Measurements from ENCODE around the gene PCNX2.

Gene PCNX2, protein sequence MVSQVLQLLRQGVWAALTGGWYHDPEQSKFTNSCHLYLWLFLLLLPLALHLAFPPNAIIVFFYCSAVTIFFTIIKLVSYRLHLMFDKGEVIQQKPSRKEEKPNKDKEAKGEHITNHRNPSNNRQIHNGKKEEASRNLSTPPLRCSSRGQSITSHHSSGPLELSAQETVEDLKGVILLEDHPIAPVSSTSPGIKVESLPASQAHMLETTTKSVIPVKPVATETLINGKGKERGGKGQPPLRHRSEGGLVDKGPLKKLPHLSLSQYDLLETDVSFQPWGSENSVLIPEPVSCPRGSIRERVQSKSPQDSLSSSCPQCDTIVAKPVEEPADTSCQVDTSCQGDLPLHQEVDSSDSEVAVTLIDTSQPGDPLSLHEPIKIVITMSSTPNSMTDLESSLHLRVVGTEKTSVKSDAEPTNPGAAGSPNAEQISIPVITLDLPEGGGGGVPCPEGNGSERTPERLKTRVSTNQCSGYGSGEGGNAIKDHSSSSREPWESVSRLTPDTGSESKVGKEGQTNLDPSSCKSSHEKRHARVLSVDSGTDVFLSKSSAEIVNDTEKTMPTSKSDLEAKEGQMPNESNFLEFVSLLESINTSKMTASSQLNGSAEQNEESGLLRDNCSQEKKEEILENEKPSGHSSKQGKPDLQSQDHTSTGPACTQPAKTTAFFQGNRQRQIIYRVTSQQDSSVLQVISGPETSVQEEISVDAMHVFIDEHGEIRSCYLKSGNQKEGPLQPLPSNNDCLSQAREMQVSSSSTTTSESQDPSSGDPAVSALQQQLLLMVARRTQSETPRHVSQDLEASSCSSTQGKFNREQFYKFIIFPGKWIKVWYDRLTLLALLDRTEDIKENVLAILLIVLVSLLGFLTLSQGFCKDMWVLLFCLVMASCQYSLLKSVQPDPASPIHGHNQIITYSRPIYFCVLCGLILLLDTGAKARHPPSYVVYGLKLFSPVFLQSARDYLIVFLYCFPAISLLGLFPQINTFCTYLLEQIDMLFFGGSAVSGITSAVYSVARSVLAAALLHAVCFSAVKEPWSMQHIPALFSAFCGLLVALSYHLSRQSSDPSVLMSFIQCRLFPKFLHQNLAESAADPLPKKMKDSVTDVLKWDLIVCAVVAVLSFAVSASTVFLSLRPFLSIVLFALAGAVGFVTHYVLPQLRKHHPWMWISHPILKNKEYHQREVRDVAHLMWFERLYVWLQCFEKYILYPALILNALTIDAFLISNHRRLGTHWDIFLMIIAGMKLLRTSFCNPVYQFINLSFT (N-terminal part only)

GRCh38 chr1:233295237-233295974 is at the start of gene PCNX2:
TSS of gene PCNX2 (minus strand) at chr1:233295725. CDS start at chr1:233295478, 247 bp downstream.
- peak; percentile 51 to 75 (median 56) for DNase-seq (ENCODE audit: low read depth in 3 of 3)

GRCh38 chr1:233343262-233343661 is 47.7 kb upstream of the PCNX2 start:
- no peak for DNase-seq (ENCODE audit: low read depth in 3 of 3)

DNA sequence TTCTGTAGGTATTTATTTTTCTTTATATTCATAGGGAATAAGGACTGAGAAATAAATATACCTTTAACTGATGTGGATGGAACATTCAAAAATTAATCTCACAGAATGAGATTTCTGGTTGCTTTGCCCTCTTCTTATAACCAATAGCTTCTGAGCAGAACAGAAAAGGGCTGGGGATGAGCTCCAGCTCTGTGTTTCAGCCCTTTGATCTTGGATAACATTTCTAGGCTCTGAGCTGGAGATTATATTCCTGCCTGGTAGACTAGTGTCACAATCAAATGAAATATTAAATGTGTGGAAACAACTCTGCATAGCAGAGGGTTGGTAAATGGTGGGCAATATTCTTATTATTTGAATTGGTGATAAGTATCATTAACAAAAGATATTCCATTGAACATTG is 46.6 kb upstream of the PCNX2 start:
- no peak for DNase-seq (ENCODE audit: low read depth in 3 of 3)

DNA sequence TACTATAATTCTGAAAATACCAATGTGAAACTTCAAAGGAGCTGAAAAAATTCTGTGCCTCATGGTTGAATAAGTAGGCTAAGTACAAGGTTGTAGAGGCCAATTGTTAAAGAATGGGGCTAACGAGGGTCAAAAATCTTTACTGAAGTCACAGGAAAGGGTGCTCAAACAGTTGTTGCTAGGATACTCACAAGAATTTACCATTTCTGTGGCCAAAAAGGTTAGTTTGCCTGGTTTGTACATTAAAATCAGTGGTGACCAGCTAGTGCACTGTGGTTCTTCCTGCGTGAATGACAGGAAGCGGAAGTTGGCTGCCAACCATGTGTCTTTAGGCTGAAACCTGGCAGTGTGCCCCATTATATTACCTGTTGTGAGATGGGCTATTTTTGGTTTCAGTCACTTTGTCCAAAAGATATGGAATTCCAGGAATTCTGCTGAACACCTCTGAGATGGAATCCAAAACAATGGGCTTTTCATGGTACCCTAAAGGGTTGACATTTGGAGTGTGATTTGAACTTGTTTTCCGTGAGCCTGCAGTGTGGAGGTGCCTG is 45.5 kb upstream of the PCNX2 start:
- DNase-seq (ENCODE audit: low read depth in 3 of 3): no peak

DNA sequence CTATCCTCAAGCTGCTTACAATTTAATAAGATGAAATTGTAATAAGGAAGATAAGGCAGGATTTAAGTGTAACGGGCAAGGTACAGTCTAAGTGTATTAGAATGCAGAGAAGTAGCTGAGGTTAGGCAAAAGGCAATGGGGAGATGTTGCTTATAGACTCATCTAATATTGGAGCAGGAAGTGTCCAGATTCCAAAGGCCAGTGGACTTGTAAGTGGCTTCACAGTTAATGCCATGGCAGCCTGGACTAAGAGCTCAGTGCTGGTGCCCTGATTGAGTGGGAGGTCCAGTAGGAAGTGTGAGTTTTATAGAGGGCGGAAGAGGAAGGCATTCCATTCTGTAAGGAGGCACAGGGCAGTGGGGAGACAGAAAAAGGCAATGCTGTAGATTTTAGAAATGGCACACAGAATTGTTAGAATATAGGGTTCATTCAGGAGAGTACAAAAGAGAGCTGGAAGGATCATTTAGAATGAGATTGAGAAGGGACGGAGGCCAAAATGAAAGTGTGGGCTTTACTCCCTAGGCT is 44.6 kb upstream of the PCNX2 start:
- DNase-seq (ENCODE audit: low read depth in 3 of 3): no peak

DNA sequence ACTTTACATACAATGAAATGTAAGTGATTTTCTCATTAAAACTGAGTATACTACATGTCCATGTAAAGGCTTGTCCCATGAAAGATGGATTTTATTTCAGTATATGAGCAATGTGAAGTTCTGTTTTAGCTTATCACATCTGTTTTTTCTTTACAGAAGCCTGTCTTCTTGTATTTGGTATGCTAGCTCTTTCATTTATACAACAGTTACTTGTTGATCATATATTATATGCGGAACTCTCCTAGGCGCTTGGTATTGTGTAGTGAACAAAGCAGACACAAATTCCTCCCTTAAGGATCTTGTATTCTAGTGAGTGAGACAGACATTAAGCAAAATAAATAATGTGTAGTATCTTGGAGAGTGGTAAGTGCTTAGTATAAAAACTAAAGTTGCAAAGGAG is 42.6 kb upstream of the PCNX2 start:
- DNase-seq (ENCODE audit: low read depth in 3 of 3): no peak

GRCh38 chr1:233337505-233337904 is 42.0 kb upstream of the PCNX2 start:
- DNase-seq (ENCODE audit: low read depth in 3 of 3): no peak

DNA sequence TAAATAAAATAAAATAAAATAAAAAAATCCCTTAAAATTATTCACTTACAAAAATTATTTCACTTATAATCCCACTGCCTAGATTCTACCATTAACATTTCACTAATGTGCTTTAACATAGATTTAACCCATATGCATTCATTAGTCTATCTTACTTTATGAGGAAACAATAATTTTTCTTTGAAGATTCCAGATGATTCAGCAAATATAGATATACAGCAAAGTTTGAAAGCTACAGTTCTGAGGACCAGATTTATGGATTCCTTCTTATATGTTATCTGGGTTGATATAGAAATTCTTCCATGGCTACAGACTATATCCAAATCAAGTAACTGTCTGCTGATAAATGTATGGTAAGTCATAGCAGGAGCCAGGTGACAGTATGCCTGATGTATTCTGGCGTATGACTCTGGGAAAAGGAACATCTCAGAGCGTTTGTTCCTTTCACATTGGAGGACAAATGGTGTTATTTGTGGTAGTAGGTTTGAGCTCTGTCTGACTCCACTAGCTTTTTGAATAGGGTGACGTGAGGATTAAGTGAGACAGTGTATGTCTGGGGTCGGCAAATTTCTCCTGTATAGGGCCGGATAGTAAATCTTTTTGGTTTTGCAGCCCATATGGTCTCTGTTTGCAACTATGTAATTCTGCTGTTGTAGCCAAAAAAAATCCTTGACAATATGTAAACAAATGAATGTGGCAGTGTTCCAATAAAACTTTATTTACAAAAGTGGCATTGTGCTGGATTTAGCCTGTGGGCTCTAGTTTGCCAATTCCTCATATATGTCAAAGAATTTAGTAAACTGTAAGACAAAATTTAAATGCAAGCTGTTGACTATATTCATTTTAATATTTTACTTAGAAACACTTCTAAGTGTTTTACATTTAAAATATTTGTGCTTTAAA is 41.3 kb upstream of the PCNX2 start:
- DNase-seq (ENCODE audit: low read depth in 3 of 3): no peak

- DNase-seq (ENCODE audit: low read depth in 3 of 3): no peak
These were observed 38.6 kb upstream of the PCNX2 start for GRCh38 chr1:233334092-233334491.

GRCh38 chr1:233333086-233333485 is 37.6 kb upstream of the PCNX2 start:
- DNase-seq (ENCODE audit: low read depth in 3 of 3): no peak

DNA sequence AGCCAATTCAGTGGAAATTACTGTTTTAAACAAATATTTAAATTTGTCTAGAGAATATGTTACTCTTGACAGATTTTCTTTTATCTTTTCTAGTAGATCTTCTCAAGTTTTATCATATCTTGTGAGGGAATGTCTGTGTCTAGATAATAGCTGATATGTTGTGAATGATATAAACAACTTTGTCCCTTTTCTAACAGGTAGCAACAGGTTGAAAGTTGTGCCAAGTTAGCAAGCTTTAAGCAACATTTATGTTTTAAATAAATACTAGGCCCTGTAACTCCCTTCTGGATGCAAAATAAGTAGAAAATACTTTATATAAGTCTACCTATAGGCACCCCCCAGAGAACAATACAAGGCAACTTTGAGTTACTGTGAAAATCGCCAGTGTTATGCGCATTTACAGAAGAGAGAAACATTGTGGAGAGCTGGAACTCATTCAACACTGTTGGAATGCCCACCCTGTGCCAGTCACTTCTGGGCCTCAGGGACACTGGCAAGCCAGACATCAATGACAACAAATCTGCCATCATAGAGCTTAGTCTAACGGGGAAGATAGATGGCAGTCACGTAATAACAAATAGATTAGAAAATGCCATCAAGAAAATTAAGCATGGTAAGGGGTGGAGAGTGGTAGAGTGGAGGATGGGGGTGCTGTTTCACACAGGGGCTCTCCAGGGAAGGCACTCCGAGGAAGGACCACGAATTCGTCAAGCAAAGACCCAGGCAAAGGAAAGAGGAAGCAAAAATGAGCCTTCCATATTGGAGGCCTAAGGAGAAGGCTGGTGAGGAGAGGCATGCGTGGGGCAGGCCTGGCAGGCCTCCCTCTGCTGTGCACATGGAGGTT is 36.4 kb upstream of the PCNX2 start:
- no peak for DNase-seq (ENCODE audit: low read depth in 3 of 3)

DNA sequence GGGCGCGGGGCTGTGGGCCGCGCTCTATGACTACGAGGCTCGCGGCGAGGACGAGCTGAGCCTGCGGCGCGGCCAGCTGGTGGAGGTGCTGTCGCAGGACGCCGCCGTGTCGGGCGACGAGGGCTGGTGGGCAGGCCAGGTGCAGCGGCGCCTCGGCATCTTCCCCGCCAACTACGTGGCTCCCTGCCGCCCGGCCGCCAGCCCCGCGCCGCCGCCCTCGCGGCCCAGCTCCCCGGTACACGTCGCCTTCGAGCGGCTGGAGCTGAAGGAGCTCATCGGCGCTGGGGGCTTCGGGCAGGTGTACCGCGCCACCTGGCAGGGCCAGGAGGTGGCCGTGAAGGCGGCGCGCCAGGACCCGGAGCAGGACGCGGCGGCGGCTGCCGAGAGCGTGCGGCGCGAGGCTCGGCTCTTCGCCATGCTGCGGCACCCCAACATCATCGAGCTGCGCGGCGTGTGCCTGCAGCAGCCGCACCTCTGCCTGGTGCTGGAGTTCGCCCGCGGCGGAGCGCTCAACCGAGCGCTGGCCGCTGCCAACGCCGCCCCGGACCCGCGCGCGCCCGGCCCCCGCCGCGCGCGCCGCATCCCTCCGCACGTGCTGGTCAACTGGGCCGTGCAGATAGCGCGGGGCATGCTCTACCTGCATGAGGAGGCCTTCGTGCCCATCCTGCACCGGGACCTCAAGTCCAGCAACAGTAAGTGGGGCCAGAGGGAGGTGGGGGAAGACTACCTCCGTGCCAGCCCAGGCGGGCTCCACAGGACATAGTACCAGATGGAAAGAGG is 32.8 kb upstream of the PCNX2 start:
- peak in 1 of 3 experiments; percentile 9 for DNase-seq (ENCODE audit: low read depth in 3 of 3)

DNA sequence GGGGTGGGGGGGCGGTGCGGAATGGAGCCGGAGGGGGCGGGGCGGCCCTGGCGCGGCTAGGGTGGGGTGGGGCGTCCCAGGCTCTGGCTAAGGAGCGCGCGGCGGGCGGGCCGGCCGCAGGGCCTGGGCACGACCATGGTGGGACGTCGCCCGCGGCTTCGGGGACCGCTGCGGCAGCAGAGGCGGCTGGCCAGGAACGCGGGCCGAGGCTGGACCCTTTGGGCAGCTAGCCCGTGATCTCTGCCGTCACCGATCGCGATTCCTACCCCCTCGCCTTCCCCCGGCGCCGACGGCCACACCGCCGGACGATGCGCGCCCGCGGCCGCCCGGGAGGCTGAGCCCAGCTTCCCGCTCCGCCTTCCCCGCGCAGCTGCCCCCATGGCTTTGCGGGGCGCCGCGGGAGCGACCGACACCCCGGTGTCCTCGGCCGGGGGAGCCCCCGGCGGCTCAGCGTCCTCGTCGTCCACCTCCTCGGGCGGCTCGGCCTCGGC is 32.2 kb upstream of the PCNX2 start, which contains the start of gene MAP3K21:
Gene MAP3K21 (plus strand): TSS at position 74 of the 491 bp plus-strand sequence. CDS start 305 bp downstream, at position 379.
- no peak for DNase-seq (ENCODE audit: low read depth in 3 of 3)

DNA sequence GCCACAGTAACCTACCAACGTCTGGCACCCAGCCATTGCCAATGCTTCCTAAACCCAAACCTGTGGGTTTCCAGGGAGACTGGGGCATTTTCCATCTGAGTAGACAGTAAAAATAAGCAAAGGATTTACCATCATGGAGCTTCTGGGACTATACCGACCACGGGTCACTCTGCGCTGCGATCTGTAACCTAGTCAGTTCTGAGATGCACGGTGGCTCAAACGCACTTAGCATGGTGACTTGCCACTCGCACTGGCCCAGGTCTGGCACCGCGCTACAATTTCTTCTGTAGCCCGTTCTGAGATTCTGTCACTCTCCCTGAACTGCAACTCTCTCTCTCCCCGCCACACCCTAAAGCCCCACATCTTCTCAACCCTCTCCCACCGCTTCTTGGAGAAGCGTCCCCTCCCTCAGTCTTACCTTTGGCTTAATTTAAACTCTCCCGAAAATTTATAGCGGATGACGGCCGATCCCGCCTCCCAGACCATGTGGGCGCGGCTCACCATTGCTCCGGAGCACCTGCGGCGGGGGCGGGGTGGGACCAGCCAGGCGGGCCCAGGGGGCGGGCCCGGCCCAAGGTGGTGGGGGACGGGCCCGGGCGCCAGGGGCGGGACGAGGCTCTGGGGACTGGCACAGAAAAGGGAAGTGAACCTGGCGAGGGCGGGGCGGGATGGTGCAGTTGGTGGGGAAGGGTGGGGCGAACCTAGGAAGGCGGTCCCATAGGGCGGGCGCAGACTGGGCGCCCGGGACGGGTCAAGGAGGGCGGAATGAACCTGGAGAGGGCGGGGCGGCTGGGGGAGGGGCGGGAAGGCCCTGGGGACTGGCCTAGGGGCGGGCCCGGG is 31.5 kb upstream of the PCNX2 start:
- DNase-seq (ENCODE audit: low read depth in 3 of 3): peak; percentile 63 to 90 (median 68)

- no peak for DNase-seq (ENCODE audit: low read depth in 3 of 3)
These were observed 30.8 kb upstream of the PCNX2 start for GRCh38 chr1:233326319-233326718.

GRCh38 chr1:233323718-233324117 is 28.2 kb upstream of the PCNX2 start:
- DNase-seq (ENCODE audit: low read depth in 3 of 3): no peak

DNA sequence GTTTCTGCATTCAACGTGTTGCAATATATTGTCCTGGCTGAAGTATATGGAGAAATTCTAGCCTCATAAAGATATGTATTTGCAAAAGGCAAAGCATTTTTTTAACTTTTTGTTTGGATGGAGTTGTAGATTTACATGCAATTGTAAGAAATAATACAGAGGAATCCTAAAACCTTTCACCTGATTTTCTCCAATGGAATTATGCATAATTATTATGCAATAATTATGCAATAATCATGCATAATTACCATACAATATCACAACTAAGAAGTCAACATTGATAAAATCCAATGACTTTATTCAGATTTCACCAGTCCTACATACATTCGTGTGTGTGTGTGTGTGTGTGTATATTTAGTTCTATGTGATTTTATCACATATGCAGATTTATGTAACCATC is 24.5 kb upstream of the PCNX2 start:
- no peak for DNase-seq (ENCODE audit: low read depth in 3 of 3)

Measured in stimulated activated CD4-positive, alpha-beta T cell treated with anti-CD3 and anti-CD28 coated beads, TNF-alpha, amount 100 ng/mL, for 24 hours (primary cell).